Kidney capillary endothelial cell (primary cell): Measurements from ENCODE around the gene MUC5AC.
"Not testable (repeated sequence)": the region's sequence is repeated elsewhere in the genome, so short reads cannot be mapped to it uniquely, and the experiment has no call there.

ENCODE experiments used
- DNase-seq: peaks from one replicate; pipeline ENCODE4 v3.0.0-alpha.2; 2018; ENCODE audit warnings: low spot score

Gene MUC5AC

GRCh38 chr11:1157645-1158591, at the start of gene MUC5AC:
MUC5AC (plus strand) TSS chr11:1157953; CDS start chr11:1158000, 47 bp downstream.
- DNase-seq: no peak

GRCh38 chr11:1108246-1108900, 49.4 kb upstream of the MUC5AC start:
- no peak for DNase-seq

- DNase-seq: no peak
Observed at GRCh38 chr11:1109101-1109917, 48.4 kb upstream of the MUC5AC start.

GRCh38 chr11:1109918-1110705, 47.6 kb upstream of the MUC5AC start:
- no peak for DNase-seq

- no peak for DNase-seq
Observed at GRCh38 chr11:1111545-1112212, 46.1 kb upstream of the MUC5AC start.

- no peak for DNase-seq
Observed at GRCh38 chr11:1112351-1113191, 45.2 kb upstream of the MUC5AC start.

- DNase-seq: no peak
Observed at GRCh38 chr11:1113405-1114201, 44.1 kb upstream of the MUC5AC start.

GRCh38 chr11:1115292-1115691, 42.5 kb upstream of the MUC5AC start:
- not testable (repeated sequence) for DNase-seq

GRCh38 chr11:1116104-1116503, 41.6 kb upstream of the MUC5AC start:
- DNase-seq: no peak

- no peak for DNase-seq
Observed at GRCh38 chr11:1116666-1117390, 40.9 kb upstream of the MUC5AC start.

- no peak for DNase-seq
Observed at GRCh38 chr11:1117992-1118391, 39.8 kb upstream of the MUC5AC start.

- no peak for DNase-seq
Observed at GRCh38 chr11:1118755-1119603, 38.8 kb upstream of the MUC5AC start.

- DNase-seq: no peak
Observed at GRCh38 chr11:1119604-1120146, 38.1 kb upstream of the MUC5AC start.

- no peak for DNase-seq
Observed at GRCh38 chr11:1120532-1121330, 37.0 kb upstream of the MUC5AC start.

- DNase-seq: no peak
Observed at GRCh38 chr11:1121331-1121812, 36.4 kb upstream of the MUC5AC start.
